ENCODE data around the gene TTC3. TPM values are rescaled to one million over a fixed set of nuclear protein-coding genes. Genes with fewer than 3 reads are reported as not detected.

Gene TTC3
- total and polyA plus RNA-seq, 9 of the 15 experiments (the other 6 are each of a cell fraction or from before 2014, with no cell fraction given): 17.5 to 92.0 (median 59.5) TPM

- TF ChIP-seq FOXJ3 (CRISPR knock-in tag; IDR thresholded peaks at IDR 0.05) (no peak), COPS2 (conservative IDR thresholded peaks at IDR 0.05) (no peak), ZNF785 (CRISPR knock-in tag; IDR thresholded peaks at IDR 0.05) (no peak), CC2D1A (IDR thresholded peaks at IDR 0.05) (0 out of 2 replicates have a peak, but pooled peaks have one; percentile 33), PRMT5 (CRISPR knock-in tag; IDR thresholded peaks at IDR 0.05) (no peak), CTCF (IDR thresholded peaks at IDR 0.05 in 2 of 3, conservative IDR thresholded peaks at IDR 0.05 in 1 of 3; ENCODE audit: insufficient read depth in 2 of 3, low read depth in 1 of 3, low read length in 3 of 3) (peak; percentile 75 to 88 (median 77)), ATF4 (CRISPR knock-in tag; IDR thresholded peaks at IDR 0.05) (no peak), ZZZ3 (IDR thresholded peaks at IDR 0.05) (no peak), FOS (IDR thresholded peaks at IDR 0.05; ENCODE audit: extremely low read depth, insufficient read length) (no peak), ZNF324 (CRISPR knock-in tag; IDR thresholded peaks at IDR 0.05) (no peak), EP400 (IDR thresholded peaks at IDR 0.05) (peak; percentile 45), LEF1 (IDR thresholded peaks at IDR 0.05) (peak; percentile 43; the same call in 1 of the 2 replicates), TBL1XR1 (IDR thresholded peaks at IDR 0.05; ENCODE audit: low read length in 2 of 2) (peak in 1 of 2 experiments; percentile 30; a peak in 1 of 4 replicates), ZBTB2 (IDR thresholded peaks at IDR 0.05) (0 out of 2 replicates have a peak, but pooled peaks have one; percentile 54), NCOR1 (IDR thresholded peaks at IDR 0.05) (no peak), PBX2 (CRISPR knock-in tag; IDR thresholded peaks at IDR 0.05; ENCODE audit: low read depth) (no peak), PBX2 (tag; conservative IDR thresholded peaks at IDR 0.05; ENCODE audit: low read depth) (peak; percentile 93), ZFP30 (CRISPR knock-in tag; IDR thresholded peaks at IDR 0.05; ENCODE audit: borderline replicate concordance) (no peak), KDM1A (IDR thresholded peaks at IDR 0.05) (peak in 1 of 2 experiments; percentile 20; a peak in 1 of 4 replicates), RAD51 (IDR thresholded peaks at IDR 0.05; ENCODE audit: borderline replicate concordance, low read depth) (peak; percentile 15; the same call in 1 of the 2 replicates), KDM5B (IDR thresholded peaks at IDR 0.05; ENCODE audit: insufficient replicate concordance, low read depth, low read length) (no peak), ERF (CRISPR knock-in tag; IDR thresholded peaks at IDR 0.05) (no peak), ESRRA (IDR thresholded peaks at IDR 0.05; ENCODE audit: borderline replicate concordance, low read depth) (no peak), POLR2B (IDR thresholded peaks at IDR 0.05; ENCODE audit: low read depth, partially characterized antibody) (peak; percentile 21), KLF13 (tag; IDR thresholded peaks at IDR 0.05; ENCODE audit: borderline replicate concordance, low read depth) (no peak)
Observed at GRCh38 chr21:37087188-37087587, 14.1 kb downstream of the TTC3 start (continued).
